GM12873 (cell line): ENCODE measurements around the gene ADGRB3.

ENCODE experiments used
- CTCF ChIP-seq: IDR thresholded peaks from 2 replicates; pipeline ENCODE4 v1.5.1; 2012; ENCODE audit warnings: low read depth, mild to moderate bottlenecking, moderate library complexity, low read length, control low read depth; ENCODE audit not compliant: insufficient read depth; ENCODE audit errors: missing control alignments

ADGRB3 gene

GRCh38 chr6:68756454-68757375, 121.6 kb downstream of the ADGRB3 start:
- TF ChIP-seq CTCF, result no peak

DNA sequence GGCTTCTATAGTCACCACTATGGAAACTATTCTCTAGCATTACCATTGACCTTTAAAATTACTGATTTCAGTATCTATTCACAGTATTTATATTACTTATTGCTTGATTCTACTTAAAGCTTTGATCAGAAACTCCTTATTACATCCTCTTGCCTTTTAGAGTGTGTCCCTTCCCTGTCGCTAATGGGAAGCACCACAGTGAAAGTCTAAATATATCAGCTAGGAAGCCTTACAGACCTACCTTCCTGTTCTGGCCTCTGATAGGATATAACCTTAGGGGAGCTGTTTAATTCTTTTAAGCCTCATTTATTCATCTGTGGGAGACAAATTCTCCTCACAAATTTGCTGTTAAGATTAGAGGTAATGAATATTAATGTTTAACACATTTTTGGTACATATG, 122.7 kb downstream of the ADGRB3 start:
- TF ChIP-seq CTCF, result no peak

- TF ChIP-seq CTCF, result no peak
Measured at GRCh38 chr6:68758559-68758958, 123.5 kb downstream of the ADGRB3 start.

DNA sequence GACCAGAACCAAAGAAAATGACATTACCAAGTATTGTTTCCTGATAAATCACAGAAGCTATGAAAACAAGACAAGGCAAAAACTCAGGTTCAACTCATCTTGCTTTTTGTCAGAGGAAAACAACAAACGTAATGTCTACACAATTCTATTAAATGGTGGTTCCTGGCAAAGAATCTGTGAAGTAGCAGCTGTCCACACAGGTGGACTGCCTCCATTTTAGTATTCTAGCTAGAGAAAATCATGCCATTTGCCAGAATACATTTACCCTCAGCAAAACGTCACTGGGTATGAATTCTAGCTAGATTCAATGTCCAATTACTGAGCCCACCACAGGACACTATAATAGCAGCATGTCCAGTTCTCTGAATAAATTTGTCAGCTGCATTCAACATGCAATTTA, 125.4 kb downstream of the ADGRB3 start:
- no peak for TF ChIP-seq CTCF

GRCh38 chr6:68760941-68761676, 126.0 kb downstream of the ADGRB3 start:
- TF ChIP-seq CTCF, result no peak

DNA sequence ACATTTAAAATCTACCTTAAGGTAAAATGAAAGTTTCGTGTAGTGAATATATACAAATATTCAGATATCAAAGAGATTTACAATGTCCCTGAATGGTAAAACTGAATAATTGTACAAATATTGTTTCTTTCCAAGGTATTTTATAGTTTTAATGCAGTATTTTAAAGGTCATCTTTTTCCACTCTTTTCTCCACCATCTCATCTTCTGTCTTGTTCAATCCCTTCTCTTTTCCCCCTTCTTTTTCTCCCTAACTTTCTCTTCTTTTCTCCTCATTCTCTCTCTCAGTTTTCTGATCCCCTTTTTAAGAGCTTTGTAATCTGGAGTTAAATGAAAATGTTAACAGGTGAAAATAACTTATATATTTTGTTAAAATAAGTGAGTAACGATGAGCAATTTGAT, 126.9 kb downstream of the ADGRB3 start:
- TF ChIP-seq CTCF, result no peak

GRCh38 chr6:68771426-68771825, 136.3 kb downstream of the ADGRB3 start:
- no peak for TF ChIP-seq CTCF
